GM19240 (cell line): ENCODE results near the gene XRRA1.
A peak's percentile ranks its signal among the peaks of the same experiment; 100 is the strongest.

ENCODE experiments used
- DNase-seq: peaks from one replicate; pipeline ENCODE4 v3.0.0; 2011; ENCODE audit warnings: low spot score; ENCODE audit not compliant: insufficient read length

Gene XRRA1

GRCh38 chr11:74951226-74951625 lies 2.3 kb upstream of the XRRA1 start:
- no peak for DNase-seq

- DNase-seq: no peak
These were observed 1.6 kb upstream of the XRRA1 start for GRCh38 chr11:74950374-74950969.

GRCh38 chr11:74949753-74950137 lies 854 bp upstream of the XRRA1 start:
- no peak for DNase-seq

GRCh38 chr11:74948546-74948897 lies 369 bp downstream of the XRRA1 start:
- DNase-seq: no peak

- DNase-seq: no peak
These were observed 6.7 kb downstream of the XRRA1 start for GRCh38 chr11:74942073-74942759.

- no peak for DNase-seq
These were observed 7.4 kb downstream of the XRRA1 start for GRCh38 chr11:74941492-74941891.

- DNase-seq: no peak
These were observed 11.0 kb downstream of the XRRA1 start for GRCh38 chr11:74937696-74938475.

- no peak for DNase-seq
These were observed 11.9 kb downstream of the XRRA1 start for GRCh38 chr11:74936976-74937375.

GRCh38 chr11:74936087-74936486 lies 12.8 kb downstream of the XRRA1 start:
- DNase-seq: no peak

- no peak for DNase-seq
These were observed 13.6 kb downstream of the XRRA1 start for GRCh38 chr11:74935285-74935684.

- no peak for DNase-seq
These were observed 15.1 kb downstream of the XRRA1 start for GRCh38 chr11:74933765-74934164.

GRCh38 chr11:74932797-74933196 lies 16.1 kb downstream of the XRRA1 start:
- DNase-seq: no peak

- DNase-seq: no peak
These were observed 16.7 kb downstream of the XRRA1 start for GRCh38 chr11:74932169-74932568.

GRCh38 chr11:74929431-74930363 lies 19.2 kb downstream of the XRRA1 start:
- peak; percentile 41 for DNase-seq

- DNase-seq: no peak
These were observed 21.4 kb downstream of the XRRA1 start for GRCh38 chr11:74927496-74927895.

GRCh38 chr11:74926304-74927030 lies 22.4 kb downstream of the XRRA1 start:
- no peak for DNase-seq

GRCh38 chr11:74925281-74925680 lies 23.6 kb downstream of the XRRA1 start:
- DNase-seq: no peak

- no peak for DNase-seq
These were observed 25.8 kb downstream of the XRRA1 start for GRCh38 chr11:74923125-74923524.

- DNase-seq: no peak
These were observed 39.1 kb downstream of the XRRA1 start for GRCh38 chr11:74909812-74910211.

GRCh38 chr11:74909385-74909784 lies 39.5 kb downstream of the XRRA1 start:
- DNase-seq: no peak

- no peak for DNase-seq
These were observed 43.6 kb downstream of the XRRA1 start for GRCh38 chr11:74905326-74905725.
